Amygdala (tissue), 56 donors: ENCODE measurements around the gene SPPL2B.
A peak's percentile ranks its signal among the peaks of the same experiment; 100 is the strongest.

Experiments used
- DNase-seq, 56 donors: peaks; one replicate each; lab custom pipeline; 2025; lab: John Stamatoyannopoulos, UW

The SPPL2B gene

GRCh38 chr19:2320939-2321338, 7.5 kb upstream of the SPPL2B start:
- DNase-seq, result no peak

- no peak for DNase-seq
These were observed 6.8 kb upstream of the SPPL2B start for GRCh38 chr19:2321565-2322283.

GRCh38 chr19:2323707-2324106, 4.8 kb upstream of the SPPL2B start:
- no peak for DNase-seq

- DNase-seq, result no peak
These were observed 4.1 kb upstream of the SPPL2B start for GRCh38 chr19:2324220-2324948.

- DNase-seq, result no peak
These were observed 3.0 kb upstream of the SPPL2B start for GRCh38 chr19:2325281-2326046.

- DNase-seq, result no peak
These were observed 1.7 kb upstream of the SPPL2B start for GRCh38 chr19:2326699-2327360.

GRCh38 chr19:2327773-2328400, 597 bp upstream of the SPPL2B start:
- DNase-seq, result peak in 29 of 56 donors; percentile 14 to 69 (median 35)

GRCh38 chr19:2329149-2329478, 630 bp downstream of the SPPL2B start:
- no peak for DNase-seq

- no peak for DNase-seq
These were observed 1.0 kb downstream of the SPPL2B start for GRCh38 chr19:2329501-2329916.

- DNase-seq, result no peak
These were observed 1.8 kb downstream of the SPPL2B start for GRCh38 chr19:2330255-2330631.

- DNase-seq, result peak in 4 of 56 donors; percentile 8 to 23 (median 18)
These were observed 2.3 kb downstream of the SPPL2B start for GRCh38 chr19:2330632-2331284.

- peak in 24 of 56 donors; percentile 16 to 59 (median 30) for DNase-seq
These were observed 3.2 kb downstream of the SPPL2B start for GRCh38 chr19:2331601-2332246.

GRCh38 chr19:2332341-2333026, 4.0 kb downstream of the SPPL2B start:
- peak in 5 of 56 donors; percentile 22 to 42 (median 38) for DNase-seq

GRCh38 chr19:2333027-2333806, 4.7 kb downstream of the SPPL2B start:
- peak in 2 of 56 donors; percentile 29 to 56 for DNase-seq

- DNase-seq, result peak in 8 of 56 donors; percentile 20 to 56 (median 28)
These were observed 5.3 kb downstream of the SPPL2B start for GRCh38 chr19:2333807-2334211.

GRCh38 chr19:2334426-2334825, 5.9 kb downstream of the SPPL2B start:
- DNase-seq, result no peak

GRCh38 chr19:2334986-2335846, 6.7 kb downstream of the SPPL2B start:
- peak in 2 of 56 donors; percentile 22 to 78 for DNase-seq
